Endothelial cell (in vitro differentiated cells): ENCODE results near the gene RAPSN. TPM values are rescaled to one million over a fixed set of nuclear protein-coding genes. Genes with fewer than 3 reads are reported as not detected.
A peak's percentile ranks its signal among the peaks of the same experiment; 100 is the strongest.

Experiments
- DNase-seq: peaks from one replicate; pipeline ENCODE4 v3.0.0; 2021; ENCODE audit warnings: low spot score
- H3K27ac Mint-ChIP-seq: one replicate; pipeline ENCODE4 v1.8.0; 2021; ENCODE audit warnings: mixed read lengths, inconsistent platforms; ENCODE audit not compliant: unreplicated experiment
- H3K27me3 Mint-ChIP-seq: one replicate; pipeline ENCODE4 v1.8.0; 2021; ENCODE audit warnings: mild to moderate bottlenecking, moderate library complexity, mixed read lengths, inconsistent platforms; ENCODE audit not compliant: unreplicated experiment
- H3K36me3 Mint-ChIP-seq: one replicate; pipeline ENCODE4 v1.8.0; 2021; ENCODE audit warnings: mild to moderate bottlenecking, low read depth, mixed read lengths, inconsistent platforms; ENCODE audit not compliant: unreplicated experiment
- H3K4me1 Mint-ChIP-seq: one replicate; pipeline ENCODE4 v1.8.0; 2021; ENCODE audit warnings: mild to moderate bottlenecking, mixed read lengths, inconsistent platforms; ENCODE audit not compliant: unreplicated experiment
- H3K4me3 Mint-ChIP-seq: one replicate; pipeline ENCODE4 v1.8.0; 2021; ENCODE audit warnings: mild to moderate bottlenecking, mixed read lengths, inconsistent platforms; ENCODE audit not compliant: unreplicated experiment
- H3K9me3 Mint-ChIP-seq: one replicate; pipeline ENCODE4 v1.8.0; 2021; ENCODE audit warnings: mixed read lengths, inconsistent platforms; ENCODE audit not compliant: unreplicated experiment
- total RNA-seq: library from RNA; stranded (reverse); fragmentation: NEBNext Ultra II Directional; extraction: Animal tissue kit (Norgen Biotek cat#: 25700); gene quantifications from one replicate; pipeline ENCODE4 v1.2.1, GENCODE V29; 2021; ENCODE audit not compliant: unreplicated experiment
- TF ChIP-seq, protein P1 (sequence below): fragments of 200-600 bp; sonication (generic); IDR thresholded peaks from one replicate; pipeline ENCODE4 v1.5.0; 2021; ENCODE audit warnings: antibody characterized with exemption; ENCODE audit not compliant: unreplicated experiment

Gene RAPSN
- total RNA-seq, 1 donor from 2014 or later: 0.95 TPM

DNA sequence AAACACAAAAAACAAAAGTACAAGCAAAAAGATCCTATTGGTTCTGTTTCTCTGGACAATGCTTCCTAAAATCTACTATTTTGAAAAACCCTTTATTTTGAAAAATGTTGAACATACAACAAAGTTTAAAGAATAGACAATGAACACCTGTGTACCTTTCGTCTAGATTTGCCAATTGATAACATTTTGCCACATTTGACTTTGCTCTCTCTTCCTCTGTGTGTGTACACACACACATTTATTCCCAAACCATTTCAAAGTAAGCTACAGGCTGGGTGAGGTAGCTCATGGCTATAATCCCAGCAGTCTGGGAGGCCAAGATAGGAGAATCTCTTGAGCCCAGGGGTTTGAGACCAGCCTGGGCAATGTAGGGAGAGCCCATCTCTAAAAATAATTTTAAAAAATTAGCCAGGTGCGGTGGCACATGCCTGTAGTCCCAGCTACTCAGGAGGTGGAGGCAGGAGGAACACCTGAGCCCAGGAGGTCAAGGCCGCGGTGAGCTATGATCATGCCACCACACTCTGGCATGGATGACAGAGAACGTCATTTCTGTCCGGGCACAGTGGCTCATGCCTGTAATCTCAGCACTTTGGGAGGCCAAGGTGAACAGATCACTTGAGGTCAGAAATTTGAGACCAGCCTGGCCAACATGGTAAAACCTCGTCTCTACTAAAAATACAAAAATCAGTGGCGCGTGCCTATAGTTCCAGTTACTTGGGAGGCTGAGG is 17.4 kb downstream of the RAPSN start:
- H3K27ac Mint-ChIP-seq: no peak overlapping the region

DNA sequence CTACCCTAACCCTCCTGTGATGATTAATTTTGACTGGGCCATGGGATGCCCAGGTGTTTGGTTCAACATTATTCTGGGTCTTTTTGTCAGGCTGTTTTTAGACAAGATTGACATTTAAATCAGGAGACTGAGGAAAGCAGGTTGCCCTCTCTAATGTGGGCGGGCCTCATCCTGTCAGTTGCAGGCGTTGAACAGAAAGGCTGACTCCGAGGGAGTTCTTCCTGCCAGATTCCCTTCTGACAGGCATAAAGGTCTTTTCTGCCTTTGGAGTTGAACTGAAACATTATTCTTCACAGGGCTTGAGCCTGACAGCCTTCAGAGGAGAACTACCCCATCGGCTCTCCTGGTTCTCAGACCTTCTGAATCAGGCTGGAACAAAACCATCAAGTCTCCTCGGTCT is 18.4 kb downstream of the RAPSN start:
- H3K36me3 Mint-ChIP-seq: peaks cover 3% of the 10 kb centered on the region
- peaks cover 2% of the 10 kb centered on the region for H3K27me3 Mint-ChIP-seq
- H3K9me3 Mint-ChIP-seq: no peaks in the 10 kb centered on the region
- H3K4me3 Mint-ChIP-seq: no peak overlapping the region
- no peak overlapping the region for H3K27ac Mint-ChIP-seq
- H3K4me1 Mint-ChIP-seq: peaks cover 10% of the 10 kb centered on the region
- TF ChIP-seq, protein P1, sequence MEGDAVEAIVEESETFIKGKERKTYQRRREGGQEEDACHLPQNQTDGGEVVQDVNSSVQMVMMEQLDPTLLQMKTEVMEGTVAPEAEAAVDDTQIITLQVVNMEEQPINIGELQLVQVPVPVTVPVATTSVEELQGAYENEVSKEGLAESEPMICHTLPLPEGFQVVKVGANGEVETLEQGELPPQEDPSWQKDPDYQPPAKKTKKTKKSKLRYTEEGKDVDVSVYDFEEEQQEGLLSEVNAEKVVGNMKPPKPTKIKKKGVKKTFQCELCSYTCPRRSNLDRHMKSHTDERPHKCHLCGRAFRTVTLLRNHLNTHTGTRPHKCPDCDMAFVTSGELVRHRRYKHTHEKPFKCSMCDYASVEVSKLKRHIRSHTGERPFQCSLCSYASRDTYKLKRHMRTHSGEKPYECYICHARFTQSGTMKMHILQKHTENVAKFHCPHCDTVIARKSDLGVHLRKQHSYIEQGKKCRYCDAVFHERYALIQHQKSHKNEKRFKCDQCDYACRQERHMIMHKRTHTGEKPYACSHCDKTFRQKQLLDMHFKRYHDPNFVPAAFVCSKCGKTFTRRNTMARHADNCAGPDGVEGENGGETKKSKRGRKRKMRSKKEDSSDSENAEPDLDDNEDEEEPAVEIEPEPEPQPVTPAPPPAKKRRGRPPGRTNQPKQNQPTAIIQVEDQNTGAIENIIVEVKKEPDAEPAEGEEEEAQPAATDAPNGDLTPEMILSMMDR: no peak
- DNase-seq: no peak

More for the DNA sequence above, 17.4 kb downstream of the RAPSN start:
- peaks cover 2% of the 10 kb centered on the region for H3K4me1 Mint-ChIP-seq
- no peak overlapping the region for H3K4me3 Mint-ChIP-seq
- TF ChIP-seq, protein P1: no peak
- peaks cover 4% of the 10 kb centered on the region for H3K27me3 Mint-ChIP-seq
- peaks cover 3% of the 10 kb centered on the region for H3K36me3 Mint-ChIP-seq
- no peak for DNase-seq
- H3K9me3 Mint-ChIP-seq: no peaks in the 10 kb centered on the region

DNA sequence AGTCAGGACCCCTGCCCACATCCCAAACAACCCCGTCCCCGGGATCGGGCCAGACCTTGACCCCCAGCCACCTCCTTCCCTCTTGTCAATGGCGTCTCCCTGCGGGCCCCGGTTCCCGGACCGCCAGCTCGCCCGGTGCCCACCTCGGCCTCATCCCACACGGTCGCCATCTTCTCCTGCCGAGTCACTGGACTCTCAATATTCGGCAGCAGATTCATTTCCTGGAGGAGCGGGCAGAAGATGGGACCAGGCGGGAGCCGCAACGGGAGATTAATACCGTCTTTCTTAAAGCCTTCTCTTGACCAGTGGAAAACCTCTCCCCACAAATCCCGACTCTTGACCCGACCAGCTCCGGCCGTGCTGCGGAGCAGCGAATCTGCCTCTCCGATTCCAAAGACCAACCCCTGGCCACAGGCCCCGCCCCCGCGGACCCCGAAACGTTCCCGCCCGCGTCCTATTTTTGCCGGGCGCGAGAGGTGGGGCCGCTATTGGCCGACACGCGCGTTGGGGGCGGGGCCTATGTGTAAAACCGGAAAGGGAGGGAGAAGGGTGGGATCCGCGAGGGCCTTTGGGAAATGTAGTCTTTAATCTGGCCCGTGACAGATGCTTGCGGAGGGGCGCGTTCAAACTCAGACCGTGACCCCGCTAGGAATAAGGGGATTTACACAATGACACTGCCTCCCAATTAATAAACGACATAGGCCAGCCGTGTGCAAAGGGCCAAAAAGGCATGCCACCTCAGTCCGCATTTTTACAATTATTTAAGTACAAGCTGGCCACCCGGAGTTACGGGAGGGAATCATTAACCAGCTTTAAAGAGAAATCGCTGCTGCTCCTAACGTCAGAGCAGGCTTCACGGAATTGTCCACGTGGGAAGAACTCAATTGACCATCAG is 22.6 kb downstream of the RAPSN start, which contains the start of gene PSMC3:
TSS of gene PSMC3 (minus strand) at position 378 of the 895 bp plus-strand sequence. CDS start at position 218, 160 bp downstream.
- Mint-ChIP-seq H3K36me3 (peaks cover 25% of the 10 kb centered on the region), H3K9me3 (no peaks in the 10 kb centered on the region), H3K4me1 (peaks cover 24% of the 10 kb centered on the region), H3K4me3 (peak within 1 kb of the TSS; percentile 99), H3K27ac (peak within 1 kb of the TSS; percentile 98), H3K27me3 (peaks cover 7% of the 10 kb centered on the region)
- DNase-seq: peak; percentile 99
- TF ChIP-seq, protein P1: no peak

DNA sequence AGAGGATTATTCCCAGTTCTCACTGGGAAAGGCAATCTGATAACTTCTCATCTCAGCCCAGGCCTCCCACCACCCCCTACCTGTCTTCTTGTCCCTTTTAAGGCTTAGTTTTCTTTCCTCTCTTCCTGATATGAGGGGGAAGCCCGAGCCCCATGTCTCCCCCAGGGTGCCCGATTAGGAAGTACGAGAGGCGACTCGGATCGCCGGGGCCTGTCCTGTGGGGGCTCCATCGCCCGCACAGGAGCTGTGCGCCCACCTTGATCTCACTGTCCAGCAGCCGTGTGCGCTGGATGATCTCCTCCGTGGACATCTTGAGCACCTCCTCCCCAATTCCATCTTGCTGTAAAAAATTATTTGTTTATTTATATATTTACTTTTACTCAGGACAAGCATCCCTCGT is 23.3 kb downstream of the RAPSN start:
- TF ChIP-seq, protein P1: no peak
- Mint-ChIP-seq H3K4me1 (peaks cover 24% of the 10 kb centered on the region), H3K27ac (peak overlapping the region; percentile 98), H3K4me3 (peak overlapping the region; percentile 99), H3K27me3 (peaks cover 9% of the 10 kb centered on the region), H3K9me3 (no peaks in the 10 kb centered on the region), H3K36me3 (peaks cover 27% of the 10 kb centered on the region)
- DNase-seq: no peak
